ENCODE data around the gene JAK1.

GRCh38 chr1:65009176-65009575, 42.8 kb upstream of the JAK1 start:
- TF ChIP-seq, protein P1, sequence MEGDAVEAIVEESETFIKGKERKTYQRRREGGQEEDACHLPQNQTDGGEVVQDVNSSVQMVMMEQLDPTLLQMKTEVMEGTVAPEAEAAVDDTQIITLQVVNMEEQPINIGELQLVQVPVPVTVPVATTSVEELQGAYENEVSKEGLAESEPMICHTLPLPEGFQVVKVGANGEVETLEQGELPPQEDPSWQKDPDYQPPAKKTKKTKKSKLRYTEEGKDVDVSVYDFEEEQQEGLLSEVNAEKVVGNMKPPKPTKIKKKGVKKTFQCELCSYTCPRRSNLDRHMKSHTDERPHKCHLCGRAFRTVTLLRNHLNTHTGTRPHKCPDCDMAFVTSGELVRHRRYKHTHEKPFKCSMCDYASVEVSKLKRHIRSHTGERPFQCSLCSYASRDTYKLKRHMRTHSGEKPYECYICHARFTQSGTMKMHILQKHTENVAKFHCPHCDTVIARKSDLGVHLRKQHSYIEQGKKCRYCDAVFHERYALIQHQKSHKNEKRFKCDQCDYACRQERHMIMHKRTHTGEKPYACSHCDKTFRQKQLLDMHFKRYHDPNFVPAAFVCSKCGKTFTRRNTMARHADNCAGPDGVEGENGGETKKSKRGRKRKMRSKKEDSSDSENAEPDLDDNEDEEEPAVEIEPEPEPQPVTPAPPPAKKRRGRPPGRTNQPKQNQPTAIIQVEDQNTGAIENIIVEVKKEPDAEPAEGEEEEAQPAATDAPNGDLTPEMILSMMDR (conservative IDR thresholded peaks at IDR 0.05; ENCODE audit: low read depth in 2 of 2) = no peak
- TF ChIP-seq EZH2 (IDR thresholded peaks at IDR 0.05; ENCODE audit: low read depth, unreplicated experiment) = no peak
- no peak for TF ChIP-seq EZH2phosphoT487 (IDR thresholded peaks at IDR 0.05; ENCODE audit: unreplicated experiment)
- no peak for TF ChIP-seq REST (IDR thresholded peaks at IDR 0.05; ENCODE audit: unreplicated experiment)
- no peak for TF ChIP-seq POLR2AphosphoS5 (IDR thresholded peaks at IDR 0.05; ENCODE audit: low read depth)
- no peak for TF ChIP-seq JUNB (IDR thresholded peaks at IDR 0.05; ENCODE audit: unreplicated experiment)
- TF ChIP-seq CREB1 (CRISPR knock-in tag; IDR thresholded peaks at IDR 0.05; ENCODE audit: low read depth) = no peak
- TF ChIP-seq ZNF114 (CRISPR knock-in tag; IDR thresholded peaks at IDR 0.05) = no peak
- TF ChIP-seq STAT1 (IDR thresholded peaks at IDR 0.05; ENCODE audit: unreplicated experiment) = no peak
- no peak for TF ChIP-seq ZNF331 (CRISPR knock-in tag; IDR thresholded peaks at IDR 0.05; ENCODE audit: low read depth)
- TF ChIP-seq NANOG (IDR thresholded peaks at IDR 0.05; ENCODE audit: borderline replicate concordance) = no peak
- TF ChIP-seq, protein P2, sequence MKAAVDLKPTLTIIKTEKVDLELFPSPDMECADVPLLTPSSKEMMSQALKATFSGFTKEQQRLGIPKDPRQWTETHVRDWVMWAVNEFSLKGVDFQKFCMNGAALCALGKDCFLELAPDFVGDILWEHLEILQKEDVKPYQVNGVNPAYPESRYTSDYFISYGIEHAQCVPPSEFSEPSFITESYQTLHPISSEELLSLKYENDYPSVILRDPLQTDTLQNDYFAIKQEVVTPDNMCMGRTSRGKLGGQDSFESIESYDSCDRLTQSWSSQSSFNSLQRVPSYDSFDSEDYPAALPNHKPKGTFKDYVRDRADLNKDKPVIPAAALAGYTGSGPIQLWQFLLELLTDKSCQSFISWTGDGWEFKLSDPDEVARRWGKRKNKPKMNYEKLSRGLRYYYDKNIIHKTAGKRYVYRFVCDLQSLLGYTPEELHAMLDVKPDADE (IDR thresholded peaks at IDR 0.05) = no peak
- TF ChIP-seq, protein P3, sequence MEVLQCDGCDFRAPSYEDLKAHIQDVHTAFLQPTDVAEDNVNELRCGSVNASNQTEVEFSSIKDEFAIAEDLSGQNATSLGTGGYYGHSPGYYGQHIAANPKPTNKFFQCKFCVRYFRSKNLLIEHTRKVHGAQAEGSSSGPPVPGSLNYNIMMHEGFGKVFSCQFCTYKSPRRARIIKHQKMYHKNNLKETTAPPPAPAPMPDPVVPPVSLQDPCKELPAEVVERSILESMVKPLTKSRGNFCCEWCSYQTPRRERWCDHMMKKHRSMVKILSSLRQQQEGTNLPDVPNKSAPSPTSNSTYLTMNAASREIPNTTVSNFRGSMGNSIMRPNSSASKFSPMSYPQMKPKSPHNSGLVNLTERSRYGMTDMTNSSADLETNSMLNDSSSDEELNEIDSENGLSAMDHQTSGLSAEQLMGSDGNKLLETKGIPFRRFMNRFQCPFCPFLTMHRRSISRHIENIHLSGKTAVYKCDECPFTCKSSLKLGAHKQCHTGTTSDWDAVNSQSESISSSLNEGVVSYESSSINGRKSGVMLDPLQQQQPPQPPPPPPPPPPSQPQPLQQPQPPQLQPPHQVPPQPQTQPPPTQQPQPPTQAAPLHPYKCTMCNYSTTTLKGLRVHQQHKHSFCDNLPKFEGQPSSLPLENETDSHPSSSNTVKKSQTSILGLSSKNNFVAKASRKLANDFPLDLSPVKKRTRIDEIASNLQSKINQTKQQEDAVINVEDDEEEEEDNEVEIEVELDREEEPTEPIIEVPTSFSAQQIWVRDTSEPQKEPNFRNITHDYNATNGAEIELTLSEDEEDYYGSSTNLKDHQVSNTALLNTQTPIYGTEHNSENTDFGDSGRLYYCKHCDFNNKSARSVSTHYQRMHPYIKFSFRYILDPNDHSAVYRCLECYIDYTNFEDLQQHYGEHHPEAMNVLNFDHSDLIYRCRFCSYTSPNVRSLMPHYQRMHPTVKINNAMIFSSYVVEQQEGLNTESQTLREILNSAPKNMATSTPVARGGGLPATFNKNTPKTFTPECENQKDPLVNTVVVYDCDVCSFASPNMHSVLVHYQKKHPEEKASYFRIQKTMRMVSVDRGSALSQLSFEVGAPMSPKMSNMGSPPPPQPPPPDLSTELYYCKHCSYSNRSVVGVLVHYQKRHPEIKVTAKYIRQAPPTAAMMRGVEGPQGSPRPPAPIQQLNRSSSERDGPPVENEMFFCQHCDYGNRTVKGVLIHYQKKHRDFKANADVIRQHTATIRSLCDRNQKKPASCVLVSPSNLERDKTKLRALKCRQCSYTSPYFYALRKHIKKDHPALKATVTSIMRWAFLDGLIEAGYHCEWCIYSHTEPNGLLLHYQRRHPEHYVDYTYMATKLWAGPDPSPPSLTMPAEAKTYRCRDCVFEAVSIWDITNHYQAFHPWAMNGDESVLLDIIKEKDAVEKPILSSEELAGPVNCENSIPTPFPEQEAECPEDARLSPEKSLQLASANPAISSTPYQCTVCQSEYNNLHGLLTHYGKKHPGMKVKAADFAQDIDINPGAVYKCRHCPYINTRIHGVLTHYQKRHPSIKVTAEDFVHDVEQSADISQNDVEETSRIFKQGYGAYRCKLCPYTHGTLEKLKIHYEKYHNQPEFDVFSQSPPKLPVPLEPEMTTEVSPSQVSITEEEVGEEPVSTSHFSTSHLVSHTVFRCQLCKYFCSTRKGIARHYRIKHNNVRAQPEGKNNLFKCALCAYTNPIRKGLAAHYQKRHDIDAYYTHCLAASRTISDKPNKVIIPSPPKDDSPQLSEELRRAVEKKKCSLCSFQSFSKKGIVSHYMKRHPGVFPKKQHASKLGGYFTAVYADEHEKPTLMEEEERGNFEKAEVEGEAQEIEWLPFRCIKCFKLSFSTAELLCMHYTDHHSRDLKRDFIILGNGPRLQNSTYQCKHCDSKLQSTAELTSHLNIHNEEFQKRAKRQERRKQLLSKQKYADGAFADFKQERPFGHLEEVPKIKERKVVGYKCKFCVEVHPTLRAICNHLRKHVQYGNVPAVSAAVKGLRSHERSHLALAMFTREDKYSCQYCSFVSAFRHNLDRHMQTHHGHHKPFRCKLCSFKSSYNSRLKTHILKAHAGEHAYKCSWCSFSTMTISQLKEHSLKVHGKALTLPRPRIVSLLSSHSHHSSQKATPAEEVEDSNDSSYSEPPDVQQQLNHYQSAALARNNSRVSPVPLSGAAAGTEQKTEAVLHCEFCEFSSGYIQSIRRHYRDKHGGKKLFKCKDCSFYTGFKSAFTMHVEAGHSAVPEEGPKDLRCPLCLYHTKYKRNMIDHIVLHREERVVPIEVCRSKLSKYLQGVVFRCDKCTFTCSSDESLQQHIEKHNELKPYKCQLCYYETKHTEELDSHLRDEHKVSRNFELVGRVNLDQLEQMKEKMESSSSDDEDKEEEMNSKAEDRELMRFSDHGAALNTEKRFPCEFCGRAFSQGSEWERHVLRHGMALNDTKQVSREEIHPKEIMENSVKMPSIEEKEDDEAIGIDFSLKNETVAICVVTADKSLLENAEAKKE (CRISPR knock-in tag; IDR thresholded peaks at IDR 0.05) = no peak

Data from GM23338 (cell line).